Fibroblast of peridontal ligament (primary cell): ENCODE results near the gene UGT1A5.

Experiments
- DNase-seq: peaks from one replicate; pipeline ENCODE4 v3.0.0-alpha.2; 2010; ENCODE audit errors: extremely low read depth

UGT1A5 gene

DNA sequence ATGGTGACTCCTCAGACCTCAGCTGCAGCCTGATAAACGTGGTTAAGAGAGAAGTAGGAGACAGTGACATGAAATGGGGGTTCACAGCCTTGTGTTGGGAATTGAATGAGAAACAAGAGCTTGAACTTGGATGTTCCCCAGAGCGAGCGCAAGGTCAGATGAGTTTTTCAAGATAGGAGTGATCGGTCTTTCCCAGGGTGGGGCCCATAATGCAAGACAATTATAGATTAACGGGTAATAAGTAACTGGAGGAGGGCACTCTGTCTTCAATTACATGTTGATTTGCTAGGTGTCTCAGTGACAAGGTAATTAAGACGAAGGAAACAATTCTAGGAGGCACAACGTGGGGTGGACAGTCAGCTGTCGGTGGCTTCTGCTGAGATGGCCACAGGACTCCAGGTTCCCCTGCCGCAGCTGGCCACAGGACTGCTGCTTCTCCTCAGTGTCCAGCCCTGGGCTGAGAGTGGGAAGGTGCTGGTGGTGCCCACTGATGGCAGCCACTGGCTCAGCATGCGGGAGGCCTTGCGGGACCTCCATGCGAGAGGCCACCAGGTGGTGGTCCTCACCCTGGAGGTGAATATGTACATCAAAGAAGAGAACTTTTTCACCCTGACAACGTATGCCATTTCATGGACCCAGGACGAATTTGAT lies at the start of gene UGT1A5:
UGT1A5 (plus strand) TSS at position 297 of the 651 bp plus-strand sequence; CDS start at position 382, 85 bp downstream.
- DNase-seq: no peak

DNA sequence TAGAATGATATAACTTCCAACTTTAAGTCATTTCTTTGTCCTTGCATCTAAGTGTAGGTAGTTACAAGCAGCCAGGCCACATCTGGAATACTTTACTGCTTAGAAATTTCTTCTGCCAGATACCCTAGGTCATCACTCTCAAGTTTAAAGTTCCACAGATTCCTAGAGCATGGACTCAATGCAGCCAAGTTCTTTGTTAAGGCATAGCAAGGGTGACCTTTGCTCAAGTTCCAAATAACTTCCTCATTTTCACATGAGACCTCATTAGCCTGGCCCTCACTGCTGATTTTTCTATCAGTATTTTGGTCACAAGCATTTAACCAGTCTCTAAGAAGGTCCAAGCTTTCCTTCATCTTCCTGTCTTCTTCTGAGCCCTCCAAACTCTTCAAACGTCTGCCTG lies 48.8 kb upstream of the UGT1A5 start:
- DNase-seq: peak; percentile 1

GRCh38 chr2:233668605-233669260 lies 44.0 kb upstream of the UGT1A5 start:
- DNase-seq: no peak

DNA sequence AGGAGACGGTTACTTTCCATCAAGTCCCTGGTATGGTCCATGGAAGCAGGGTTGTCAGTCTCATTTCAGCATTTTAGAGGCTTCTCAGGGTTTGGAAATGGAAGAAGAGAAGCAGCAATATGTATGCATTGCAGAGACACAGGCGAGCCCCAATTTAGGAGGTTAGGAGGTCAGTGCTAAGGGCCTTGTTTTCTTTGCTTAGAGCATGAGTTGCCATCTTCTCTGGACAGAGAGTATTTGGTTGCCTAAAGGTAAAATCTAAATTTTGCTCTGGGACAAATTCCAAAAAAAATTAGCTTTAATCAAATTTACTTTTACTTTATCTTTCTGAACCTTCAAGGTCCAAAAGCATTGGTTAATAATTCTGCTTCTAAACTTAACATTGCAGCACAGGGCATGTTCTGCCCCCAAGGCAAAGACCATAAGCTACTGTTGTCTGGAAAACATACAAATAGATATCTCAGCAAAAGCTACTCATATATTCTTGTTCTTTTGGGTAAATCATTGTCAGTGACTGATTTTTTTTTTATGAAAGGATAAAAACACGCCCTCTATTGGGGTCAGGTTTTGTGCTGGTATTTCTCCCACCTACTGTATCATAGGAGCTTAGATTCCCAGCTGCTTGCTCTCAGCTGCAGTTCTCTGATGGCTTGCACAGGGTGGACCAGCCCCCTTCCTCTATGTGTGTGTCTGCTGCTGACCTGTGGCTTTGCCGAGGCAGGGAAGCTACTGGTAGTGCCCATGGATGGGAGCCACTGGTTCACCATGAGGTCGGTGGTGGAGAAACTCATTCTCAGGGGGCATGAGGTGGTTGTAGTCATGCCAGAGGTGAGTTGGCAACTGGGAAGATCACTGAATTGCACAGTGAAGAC lies 41.2 kb upstream of the UGT1A5 start, which contains the start of gene UGT1A9:
UGT1A9 (plus strand) TSS at position 609 of the 872 bp plus-strand sequence; CDS start at position 646, 37 bp downstream.
- DNase-seq: no peak

DNA sequence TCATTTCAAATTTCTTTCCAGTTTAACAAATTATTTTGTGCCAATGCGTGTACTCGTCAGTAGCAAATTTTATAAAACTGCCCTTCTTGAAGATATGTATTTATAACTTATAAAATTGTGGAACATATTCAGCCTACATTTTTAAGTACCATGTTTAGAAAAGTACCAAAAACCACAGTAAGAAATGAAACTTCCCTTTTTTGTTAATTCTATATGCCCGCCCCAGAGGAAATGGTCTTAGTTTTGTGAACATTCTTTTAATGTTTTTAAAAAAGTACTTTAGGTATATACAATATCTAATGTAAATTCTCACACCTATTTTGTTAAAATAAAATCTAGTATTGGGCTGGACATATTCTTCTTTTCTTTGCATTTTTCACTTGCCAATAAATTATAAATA lies 39.8 kb upstream of the UGT1A5 start:
- DNase-seq: no peak

- DNase-seq: no peak
These were observed 38.8 kb upstream of the UGT1A5 start for GRCh38 chr2:233673896-233674295.

GRCh38 chr2:233674314-233674713 lies 38.4 kb upstream of the UGT1A5 start:
- no peak for DNase-seq

DNA sequence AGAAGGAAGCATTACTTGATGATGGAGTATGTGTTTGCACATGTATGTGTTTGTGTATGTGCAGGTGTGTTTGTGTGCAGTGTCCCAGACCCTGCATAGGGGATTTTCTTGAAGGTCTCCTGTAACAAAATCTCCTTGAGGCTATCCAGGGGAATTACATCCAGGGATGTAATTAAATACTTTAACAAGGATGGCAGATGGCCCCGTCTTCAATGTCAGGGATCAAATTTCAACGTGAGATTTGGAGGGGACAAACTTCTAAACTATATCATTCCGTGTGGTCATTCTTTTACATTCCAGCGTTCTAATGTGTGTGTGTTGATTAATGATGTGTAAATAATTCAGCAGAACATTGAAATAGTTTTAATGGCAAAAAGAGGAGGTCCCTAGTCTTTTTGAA lies 37.7 kb upstream of the UGT1A5 start:
- DNase-seq: no peak

GRCh38 chr2:233676046-233676445 lies 36.7 kb upstream of the UGT1A5 start:
- DNase-seq: no peak

GRCh38 chr2:233679196-233679595 lies 33.5 kb upstream of the UGT1A5 start:
- no peak for DNase-seq

DNA sequence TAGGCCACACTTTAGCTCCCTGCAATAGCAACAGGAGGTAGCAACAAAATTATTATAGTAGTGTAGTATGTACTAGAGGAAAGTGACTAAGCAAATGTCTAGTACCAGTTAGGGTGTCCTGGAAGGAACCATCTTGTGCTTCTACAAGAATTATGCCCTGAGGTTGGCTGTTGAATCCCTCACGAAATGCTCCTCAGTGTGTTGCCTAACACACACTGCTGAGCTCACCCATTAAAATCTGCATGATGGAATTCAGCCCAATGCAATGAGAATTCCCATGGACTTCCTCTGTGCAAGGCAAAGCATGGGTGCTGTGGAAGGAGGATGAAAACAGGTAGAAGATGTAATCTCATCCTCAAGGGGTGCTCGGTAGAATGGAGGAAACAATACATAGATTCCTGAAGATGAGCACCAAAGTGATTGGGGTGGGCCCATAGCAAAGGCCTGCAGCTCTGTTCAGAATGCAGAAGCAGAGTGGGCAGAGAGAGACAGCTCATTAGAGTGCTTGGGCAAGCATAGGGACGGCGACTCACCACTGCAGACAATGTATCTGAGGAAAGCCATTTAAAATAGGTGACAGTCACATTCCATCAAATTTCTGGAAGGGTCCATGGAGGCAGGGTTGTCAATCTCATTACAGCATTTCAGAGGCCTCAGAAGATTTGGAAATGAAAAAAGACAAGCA lies 32.2 kb upstream of the UGT1A5 start:
- DNase-seq: no peak

- no peak for DNase-seq
These were observed 31.1 kb upstream of the UGT1A5 start, which contains the start of gene UGT1A7 for GRCh38 chr2:233681521-233682099. Gene UGT1A7 (plus strand): TSS chr2:233681901. CDS start chr2:233681938, 37 bp downstream.

DNA sequence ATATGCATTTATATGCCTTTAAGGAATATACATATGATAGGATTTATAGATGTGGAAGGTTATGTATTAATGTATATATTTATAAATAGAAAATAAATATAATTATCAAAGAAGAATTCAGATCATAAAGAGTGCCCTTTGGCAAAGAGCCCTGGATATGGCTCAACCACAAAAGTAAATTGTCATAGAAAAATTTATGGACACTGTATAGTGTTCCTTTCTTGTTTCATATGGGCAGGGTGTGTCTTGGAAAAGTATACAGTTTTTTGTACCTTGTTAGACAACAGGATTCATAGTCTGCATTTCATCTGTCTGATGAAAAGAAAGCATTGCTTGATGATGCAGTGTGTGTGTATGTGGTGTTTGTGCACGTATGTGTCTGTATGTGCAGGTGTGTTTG lies 28.1 kb upstream of the UGT1A5 start:
- no peak for DNase-seq

GRCh38 chr2:233686928-233687327 lies 25.8 kb upstream of the UGT1A5 start:
- DNase-seq: no peak

- DNase-seq: no peak
These were observed 24.4 kb upstream of the UGT1A5 start for GRCh38 chr2:233688341-233688740.

DNA sequence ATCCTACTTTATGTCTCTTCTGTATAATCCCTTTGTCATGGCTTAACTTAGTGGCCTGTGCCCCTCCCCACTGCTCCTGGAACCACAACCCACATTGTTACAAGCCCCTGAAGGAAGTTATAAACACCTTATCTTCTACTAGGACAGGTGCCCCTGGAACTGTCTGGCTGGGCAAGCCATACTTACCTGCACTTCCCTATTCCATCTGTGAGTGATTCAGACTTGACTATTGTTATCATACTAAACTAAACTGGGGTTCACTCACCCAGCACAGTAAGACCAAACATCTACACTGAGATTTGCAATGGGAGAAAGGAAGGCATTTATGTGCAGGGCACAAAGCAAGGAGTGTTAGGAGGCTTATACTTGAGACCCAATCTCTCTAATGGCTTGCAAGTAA lies 23.7 kb upstream of the UGT1A5 start:
- DNase-seq: no peak

DNA sequence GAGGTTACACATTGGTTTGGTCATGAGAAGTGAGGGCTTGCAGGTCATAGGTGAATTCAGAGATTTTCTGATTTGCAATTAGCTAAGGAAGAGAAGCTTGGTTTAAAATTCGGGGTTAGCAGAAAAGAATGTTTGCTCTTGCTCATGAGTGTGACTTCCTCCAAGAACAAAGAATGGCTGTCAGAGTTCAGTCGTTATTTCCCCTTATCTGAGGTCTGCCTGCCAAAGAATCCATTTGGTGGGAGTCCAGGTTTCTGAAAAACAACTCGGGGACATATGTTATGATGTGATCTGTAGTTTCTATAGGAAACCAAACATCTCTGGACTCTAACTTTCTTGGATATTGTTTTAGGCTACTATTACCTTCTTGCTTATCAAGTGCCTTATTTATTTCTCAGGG lies 23.2 kb upstream of the UGT1A5 start:
- DNase-seq: no peak

GRCh38 chr2:233690444-233690843 lies 22.3 kb upstream of the UGT1A5 start:
- no peak for DNase-seq

- no peak for DNase-seq
These were observed 21.0 kb upstream of the UGT1A5 start for GRCh38 chr2:233691443-233692433.

- no peak for DNase-seq
These were observed 20.1 kb upstream of the UGT1A5 start, which contains the start of gene UGT1A6 for GRCh38 chr2:233692648-233693047. Gene UGT1A6 (plus strand): TSS chr2:233692890. CDS start chr2:233693005, 115 bp downstream.
